GM18867 (cell line): ENCODE results near the gene SLC9A1.
"Not testable (repeated sequence)": the region's sequence is repeated elsewhere in the genome, so short reads cannot be mapped to it uniquely, and the experiment has no call there.

ENCODE experiments used
- ATAC-seq: cut with Tn5 transposase; IDR thresholded peaks from one replicate; pipeline ENCODE4 v1.9.1; 2021; ENCODE audit warnings: mild to moderate bottlenecking, moderate library complexity; ENCODE audit not compliant: unreplicated experiment

The SLC9A1 gene

GRCh38 chr1:27135541-27136235 is 19.2 kb downstream of the SLC9A1 start:
- no peak for ATAC-seq

GRCh38 chr1:27133991-27134390 is 20.9 kb downstream of the SLC9A1 start:
- peak; percentile 61 for ATAC-seq

- no peak for ATAC-seq
Observed at GRCh38 chr1:27133158-27133557, 21.8 kb downstream of the SLC9A1 start.

- ATAC-seq: no peak
Observed at GRCh38 chr1:27132624-27133023, 22.3 kb downstream of the SLC9A1 start.

GRCh38 chr1:27132147-27132546 is 22.8 kb downstream of the SLC9A1 start:
- no peak for ATAC-seq

GRCh38 chr1:27130798-27131197 is 24.1 kb downstream of the SLC9A1 start:
- ATAC-seq: no peak

- no peak for ATAC-seq
Observed at GRCh38 chr1:27129225-27129624, 25.7 kb downstream of the SLC9A1 start.

GRCh38 chr1:27127419-27127818 is 27.5 kb downstream of the SLC9A1 start:
- ATAC-seq: no peak

GRCh38 chr1:27126391-27126790 is 28.5 kb downstream of the SLC9A1 start:
- no peak for ATAC-seq

GRCh38 chr1:27125125-27125524 is 29.8 kb downstream of the SLC9A1 start:
- not testable (repeated sequence) for ATAC-seq

- no peak for ATAC-seq
Observed at GRCh38 chr1:27124405-27124804, 30.5 kb downstream of the SLC9A1 start.

GRCh38 chr1:27122652-27123051 is 32.3 kb downstream of the SLC9A1 start:
- ATAC-seq: no peak

- ATAC-seq: no peak
Observed at GRCh38 chr1:27120854-27121253, 34.1 kb downstream of the SLC9A1 start.

GRCh38 chr1:27118440-27118689 is 36.6 kb downstream of the SLC9A1 start:
- ATAC-seq: no peak

- ATAC-seq: no peak
Observed at GRCh38 chr1:27117733-27118439, 37.0 kb downstream of the SLC9A1 start.

- no peak for ATAC-seq
Observed at GRCh38 chr1:27116697-27117096, 38.2 kb downstream of the SLC9A1 start.

GRCh38 chr1:27116232-27116631 is 38.7 kb downstream of the SLC9A1 start:
- ATAC-seq: no peak

GRCh38 chr1:27114546-27114945 is 40.4 kb downstream of the SLC9A1 start:
- no peak for ATAC-seq

- ATAC-seq: no peak
Observed at GRCh38 chr1:27113861-27114260, 41.1 kb downstream of the SLC9A1 start.

- no peak for ATAC-seq
Observed at GRCh38 chr1:27111626-27112573, 43.0 kb downstream of the SLC9A1 start.

GRCh38 chr1:27109103-27109822 is 45.7 kb downstream of the SLC9A1 start:
- ATAC-seq: no peak
